T-helper 2 cell treated with Interferon-gamma antibody and Interleukin-4, amounts not matched to agents 5 μg/mL and 100 μg/mL, for 36 hours (primary cell): ENCODE measurements around the gene METTL27.
"Not testable (repeated sequence)": the region's sequence is repeated elsewhere in the genome, so short reads cannot be mapped to it uniquely, and the experiment has no call there.

ENCODE experiments used
- DNase-seq: peaks from one replicate; pipeline ENCODE4 v3.0.0; 2021; ENCODE audit warnings: low spot score
- H3K27ac Mint-ChIP-seq: one replicate; pipeline ENCODE4 v1.8.0; 2021; ENCODE audit warnings: mild to moderate bottlenecking, mixed read lengths
- H3K27me3 Mint-ChIP-seq: one replicate; pipeline ENCODE4 v1.8.0; 2021; ENCODE audit warnings: low read depth, mixed read lengths
- H3K36me3 Mint-ChIP-seq: one replicate; pipeline ENCODE4 v1.8.0; 2021; ENCODE audit warnings: low read depth, mixed read lengths
- H3K4me1 Mint-ChIP-seq: one replicate; pipeline ENCODE4 v1.8.0; 2021; ENCODE audit warnings: low read depth, mixed read lengths
- H3K4me3 Mint-ChIP-seq: one replicate; pipeline ENCODE4 v1.8.0; 2022; ENCODE audit warnings: mild to moderate bottlenecking, moderate library complexity, mixed read lengths
- H3K9me3 Mint-ChIP-seq: one replicate; pipeline ENCODE4 v1.8.0; 2021; ENCODE audit warnings: mixed read lengths

The METTL27 gene

GRCh38 chr7:73852500-73852899, 10.2 kb upstream of the METTL27 start:
- no peak for DNase-seq
- Mint-ChIP-seq H3K4me3 (no peak overlapping the region), H3K9me3 (no peaks in the 10 kb centered on the region), H3K27ac (no peak overlapping the region), H3K36me3 (no peaks in the 10 kb centered on the region), H3K4me1 (peaks cover 25% of the 10 kb centered on the region), H3K27me3 (peaks cover 39% of the 10 kb centered on the region)

GRCh38 chr7:73851410-73852338, 9.4 kb upstream of the METTL27 start:
- H3K4me3 Mint-ChIP-seq = peak overlapping the region; percentile 21
- peaks cover 38% of the 10 kb centered on the region for H3K27me3 Mint-ChIP-seq
- peak; percentile 62 for DNase-seq
- no peaks in the 10 kb centered on the region for H3K9me3 Mint-ChIP-seq
- H3K27ac Mint-ChIP-seq = peak overlapping the region; percentile 83
- peaks cover 25% of the 10 kb centered on the region for H3K4me1 Mint-ChIP-seq
- no peaks in the 10 kb centered on the region for H3K36me3 Mint-ChIP-seq

- H3K4me1 Mint-ChIP-seq = peaks cover 29% of the 10 kb centered on the region
- no peak for DNase-seq
- peaks cover 34% of the 10 kb centered on the region for H3K27me3 Mint-ChIP-seq
Measured at GRCh38 chr7:73850781-73851207, 8.5 kb upstream of the METTL27 start.

GRCh38 chr7:73847941-73848723, 5.8 kb upstream of the METTL27 start:
- Mint-ChIP-seq H3K4me3 (no peak overlapping the region), H3K27me3 (peaks cover 28% of the 10 kb centered on the region), H3K4me1 (peaks cover 30% of the 10 kb centered on the region), H3K9me3 (no peaks in the 10 kb centered on the region), H3K27ac (no peak overlapping the region), H3K36me3 (no peaks in the 10 kb centered on the region)
- DNase-seq = no peak

More at GRCh38 chr7:73850781-73851207, 8.5 kb upstream of the METTL27 start:
- Mint-ChIP-seq H3K36me3 (no peaks in the 10 kb centered on the region), H3K4me3 (peak overlapping the region; percentile 21), H3K9me3 (no peaks in the 10 kb centered on the region), H3K27ac (peak overlapping the region; percentile 83)

GRCh38 chr7:73845701-73846195, 3.4 kb upstream of the METTL27 start:
- H3K27me3 Mint-ChIP-seq = peaks cover 24% of the 10 kb centered on the region
- DNase-seq, H3K4me3 Mint-ChIP-seq, H3K9me3 Mint-ChIP-seq, H3K36me3 Mint-ChIP-seq, H3K27ac Mint-ChIP-seq: not testable (repeated sequence)
- peaks cover 23% of the 10 kb centered on the region for H3K4me1 Mint-ChIP-seq

GRCh38 chr7:73844848-73845460, 2.6 kb upstream of the METTL27 start:
- Mint-ChIP-seq H3K36me3 (no peaks in the 10 kb centered on the region), H3K27me3 (peaks cover 24% of the 10 kb centered on the region), H3K9me3 (no peaks in the 10 kb centered on the region), H3K27ac (no peak overlapping the region), H3K4me3 (no peak overlapping the region), H3K4me1 (peaks cover 22% of the 10 kb centered on the region)
- DNase-seq = no peak

- Mint-ChIP-seq H3K27me3 (peaks cover 24% of the 10 kb centered on the region), H3K4me3 (peak overlapping the region; percentile 10), H3K27ac (no peak overlapping the region), H3K9me3 (no peaks in the 10 kb centered on the region), H3K36me3 (no peaks in the 10 kb centered on the region), H3K4me1 (peaks cover 17% of the 10 kb centered on the region)
- DNase-seq = no peak
Measured at GRCh38 chr7:73844131-73844547, 1.8 kb upstream of the METTL27 start.

- peaks cover 20% of the 10 kb centered on the region for H3K4me1 Mint-ChIP-seq
- H3K4me3 Mint-ChIP-seq = peak overlapping the region; percentile 90
- no peak for DNase-seq
- no peak overlapping the region for H3K27ac Mint-ChIP-seq
- peaks cover 14% of the 10 kb centered on the region for H3K27me3 Mint-ChIP-seq
- H3K9me3 Mint-ChIP-seq = no peaks in the 10 kb centered on the region
- no peaks in the 10 kb centered on the region for H3K36me3 Mint-ChIP-seq
Measured at GRCh38 chr7:73841689-73842066, 638 bp downstream of the METTL27 start.

GRCh38 chr7:73840715-73841379, 1.5 kb downstream of the METTL27 start:
- Mint-ChIP-seq H3K4me1 (peaks cover 17% of the 10 kb centered on the region), H3K4me3 (no peak overlapping the region), H3K36me3 (no peaks in the 10 kb centered on the region), H3K9me3 (no peaks in the 10 kb centered on the region), H3K27me3 (peaks cover 12% of the 10 kb centered on the region), H3K27ac (no peak overlapping the region)
- DNase-seq = no peak

- Mint-ChIP-seq H3K4me3 (no peak overlapping the region), H3K9me3 (no peaks in the 10 kb centered on the region), H3K27ac (no peak overlapping the region), H3K36me3 (no peaks in the 10 kb centered on the region), H3K4me1 (peaks cover 15% of the 10 kb centered on the region), H3K27me3 (peaks cover 8% of the 10 kb centered on the region)
- no peak for DNase-seq
Measured at GRCh38 chr7:73839743-73840714, 2.3 kb downstream of the METTL27 start.

GRCh38 chr7:73839290-73839689, 3.0 kb downstream of the METTL27 start:
- Mint-ChIP-seq H3K36me3 (no peaks in the 10 kb centered on the region), H3K9me3 (no peaks in the 10 kb centered on the region), H3K4me3 (no peak overlapping the region), H3K4me1 (peaks cover 15% of the 10 kb centered on the region), H3K27ac (peak overlapping the region; percentile 55), H3K27me3 (peaks cover 4% of the 10 kb centered on the region)
- no peak for DNase-seq

- Mint-ChIP-seq H3K27me3 (no peaks in the 10 kb centered on the region), H3K4me1 (peaks cover 13% of the 10 kb centered on the region), H3K27ac (no peak overlapping the region), H3K36me3 (no peaks in the 10 kb centered on the region), H3K9me3 (no peaks in the 10 kb centered on the region), H3K4me3 (no peak overlapping the region)
- DNase-seq = no peak
Measured at GRCh38 chr7:73838642-73839041, 3.7 kb downstream of the METTL27 start.
